RCC 7860 (cell line): ENCODE results near the gene C1QL1.
A peak's percentile ranks its signal among the peaks of the same experiment; 100 is the strongest.
"Not testable (repeated sequence)": the region's sequence is repeated elsewhere in the genome, so short reads cannot be mapped to it uniquely, and the experiment has no call there.

Experiments used
- DNase-seq: peaks from one replicate; pipeline ENCODE4 v3.0.0-alpha.2; 2015; ENCODE audit warnings: low spot score
- FAIRE-seq: peaks from 2 replicates; lab custom pipeline; 2012; peaks lifted over from hg19 to GRCh38; lab: Jason Lieb, UNC

C1QL1 gene

GRCh38 chr17:44965481-44966234 lies 2.4 kb downstream of the C1QL1 start:
- FAIRE-seq (no peak), DNase-seq (no peak)

- no peak for DNase-seq
- FAIRE-seq, result no peak
Observed at GRCh38 chr17:44961921-44962350, 6.2 kb downstream of the C1QL1 start.

GRCh38 chr17:44960691-44961090 lies 7.4 kb downstream of the C1QL1 start:
- no peak for DNase-seq
- FAIRE-seq, result no peak

GRCh38 chr17:44959821-44960531 lies 8.1 kb downstream of the C1QL1 start:
- DNase-seq (no peak), FAIRE-seq (no peak)

- no peak for FAIRE-seq
Observed at GRCh38 chr17:44956998-44957981, 10.8 kb downstream of the C1QL1 start.

GRCh38 chr17:44955674-44956425 lies 12.3 kb downstream of the C1QL1 start:
- DNase-seq (no peak), FAIRE-seq (no peak)

More at GRCh38 chr17:44956998-44957981, 10.8 kb downstream of the C1QL1 start:
- no peak for DNase-seq

- DNase-seq (no peak), FAIRE-seq (no peak)
Observed at GRCh38 chr17:44952946-44953475, 15.1 kb downstream of the C1QL1 start.

- no peak for DNase-seq
- no peak for FAIRE-seq
Observed at GRCh38 chr17:44948315-44948795, 19.7 kb downstream of the C1QL1 start.

GRCh38 chr17:44947461-44948314 lies 20.4 kb downstream of the C1QL1 start, which contains the start of gene KIF18B:
TSS of gene KIF18B (minus strand) at chr17:44947773. CDS start at chr17:44936344, 11,429 bp downstream.
- FAIRE-seq (peak; percentile 80), DNase-seq (peak; percentile 96)

GRCh38 chr17:44945652-44946051 lies 22.5 kb downstream of the C1QL1 start:
- not testable (repeated sequence) for DNase-seq, FAIRE-seq

GRCh38 chr17:44942456-44942855 lies 25.6 kb downstream of the C1QL1 start:
- FAIRE-seq (no peak), DNase-seq (no peak)

- FAIRE-seq (no peak), DNase-seq (no peak)
Observed at GRCh38 chr17:44941712-44942331, 26.3 kb downstream of the C1QL1 start.

- FAIRE-seq (no peak), DNase-seq (no peak)
Observed at GRCh38 chr17:44940768-44941167, 27.3 kb downstream of the C1QL1 start.

- DNase-seq (no peak), FAIRE-seq (no peak)
Observed at GRCh38 chr17:44940317-44940716, 27.8 kb downstream of the C1QL1 start.

GRCh38 chr17:44935116-44935515 lies 33.0 kb downstream of the C1QL1 start:
- DNase-seq, result no peak
- no peak for FAIRE-seq

- DNase-seq (no peak), FAIRE-seq (no peak)
Observed at GRCh38 chr17:44934745-44935105, 33.4 kb downstream of the C1QL1 start.

- FAIRE-seq, result no peak
Observed at GRCh38 chr17:44933824-44934744, 34.0 kb downstream of the C1QL1 start.

GRCh38 chr17:44932787-44933097 lies 35.4 kb downstream of the C1QL1 start:
- no peak for FAIRE-seq

More at GRCh38 chr17:44933824-44934744, 34.0 kb downstream of the C1QL1 start:
- no peak for DNase-seq

More at GRCh38 chr17:44932787-44933097, 35.4 kb downstream of the C1QL1 start:
- DNase-seq, result no peak
